ENCODE measurements around the gene HTT. TPM values are rescaled to one million over a fixed set of nuclear protein-coding genes. Genes with fewer than 3 reads are reported as not detected.

The HTT gene
- total and polyA plus RNA-seq, 4 experiments from 2014 or later, result 0.57 to 67.7 (median 33.5) TPM

DNA sequence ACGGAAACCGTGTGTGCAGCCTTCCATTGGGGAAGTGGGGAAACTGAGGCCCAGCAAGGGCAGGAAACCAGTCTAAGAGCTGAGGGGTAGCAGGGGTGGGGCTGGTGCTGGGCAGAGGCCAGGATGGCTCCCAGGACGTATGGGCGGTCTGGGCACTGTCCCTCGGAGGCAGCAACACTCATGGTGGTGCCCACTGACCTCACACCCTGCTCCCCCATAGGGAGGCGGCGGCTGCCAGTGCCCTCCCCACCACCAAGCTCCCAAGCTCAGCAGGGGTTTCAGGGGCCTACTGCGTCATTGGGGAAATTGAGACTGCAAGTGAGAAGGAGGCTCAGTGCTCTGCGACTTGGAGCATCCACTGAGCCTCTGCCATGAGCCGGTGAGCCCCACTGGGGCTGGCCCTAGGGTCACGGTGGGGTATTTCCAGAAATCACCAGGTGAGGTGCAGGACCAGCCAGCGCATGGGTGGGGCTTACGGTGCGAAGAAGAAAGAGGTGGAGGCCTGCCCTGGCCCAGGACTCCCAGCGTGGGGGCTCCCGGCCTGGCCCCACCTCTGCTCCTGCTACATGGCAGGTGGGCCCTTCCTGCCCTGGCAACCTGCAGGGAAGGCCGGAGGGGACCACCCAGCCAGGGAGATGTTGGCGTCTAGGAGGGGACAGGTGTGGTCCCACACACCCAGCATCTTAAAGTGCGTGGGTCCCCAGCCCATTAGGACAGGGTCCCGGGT lies 175.4 kb downstream of the HTT start:
- no peaks in the 10 kb centered on the region for H3K36me3 Mint-ChIP-seq
- H3K27me3 Mint-ChIP-seq, result no peaks in the 10 kb centered on the region
- peak overlapping the region in 2 of 7 donors; percentile 46 to 60 for H3K27ac Mint-ChIP-seq
- no peaks in the 10 kb centered on the region for H3K36me3 ChIP-seq (ENCODE audit: insufficient read depth, low read length)
- H3K27me3 ChIP-seq (ENCODE audit: insufficient read depth, low read length), result no peaks in the 10 kb centered on the region
- no peaks in the 10 kb centered on the region for H3K4me1 Mint-ChIP-seq
- DNase-seq, result no peak
- H3K4me3 Mint-ChIP-seq, result no peak overlapping the region
- H3K4me3 ChIP-seq (ENCODE audit: low read length in 2 of 2), result no peak overlapping the region
- no peaks in the 10 kb centered on the region for H3K9me3 ChIP-seq (ENCODE audit: control insufficient read depth in 1 of 2, low read length in 2 of 2)
- H3K9me3 Mint-ChIP-seq, result no peaks in the 10 kb centered on the region
- no peaks in the 10 kb centered on the region for H3K4me1 ChIP-seq (ENCODE audit: insufficient read depth, low read length)
- CTCF ChIA-PET (ENCODE audit: partially characterized antibody), result no interaction called here
- POLR2A ChIA-PET (ENCODE audit: partially characterized antibody), result no interaction called here
- no peak overlapping the region for H3K27ac ChIP-seq (ENCODE audit: low read depth, low read length)
- intact Hi-C loops (cut with micrococcal nuclease), result no loop called here

DNA sequence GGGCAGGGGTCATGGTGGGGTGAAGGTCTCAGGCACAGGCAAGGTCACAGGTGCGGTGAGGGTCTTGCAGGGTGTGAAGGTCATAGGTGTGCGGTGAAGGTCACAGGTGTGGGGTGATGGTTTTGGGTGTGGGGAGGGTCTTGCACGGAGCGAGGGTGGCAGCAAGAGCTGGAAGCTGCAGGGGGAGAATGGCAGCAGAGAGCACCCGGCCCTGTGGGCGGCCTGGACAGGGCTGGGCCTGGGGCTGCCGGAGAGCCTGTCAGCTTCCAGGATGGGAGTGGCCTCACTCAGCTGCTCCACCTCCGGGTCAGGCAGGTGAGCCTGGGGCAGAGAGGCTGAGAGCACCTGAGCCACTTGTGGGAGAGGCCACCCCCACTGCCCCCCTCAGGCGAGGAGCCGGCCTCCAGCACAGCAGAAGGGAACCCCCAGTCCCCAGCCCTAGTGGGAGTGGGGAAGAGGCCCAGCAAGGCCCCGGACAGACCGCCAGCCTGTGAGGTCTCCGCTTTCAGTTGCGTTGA lies 176.0 kb downstream of the HTT start:
- Mint-ChIP-seq H3K9me3 (no peaks in the 10 kb centered on the region), H3K36me3 (no peaks in the 10 kb centered on the region), H3K27me3 (no peaks in the 10 kb centered on the region), H3K4me1 (no peaks in the 10 kb centered on the region), H3K27ac (peak overlapping the region in 1 of 7 donors; percentile 46), H3K4me3 (no peak overlapping the region)
- Histone ChIP-seq H3K27ac (ENCODE audit: low read depth, low read length) (no peak overlapping the region), H3K9me3 (ENCODE audit: control insufficient read depth in 1 of 2, low read length in 2 of 2) (no peaks in the 10 kb centered on the region), H3K4me3 (ENCODE audit: low read length in 2 of 2) (no peak overlapping the region), H3K27me3 (ENCODE audit: insufficient read depth, low read length) (no peaks in the 10 kb centered on the region), H3K36me3 (ENCODE audit: insufficient read depth, low read length) (no peaks in the 10 kb centered on the region), H3K4me1 (ENCODE audit: insufficient read depth, low read length) (no peaks in the 10 kb centered on the region)
- intact Hi-C loops (cut with micrococcal nuclease), result no loop called here
- ChIA-PET POLR2A (ENCODE audit: partially characterized antibody) (no interaction called here), CTCF (ENCODE audit: partially characterized antibody) (no interaction called here)
- DNase-seq, result no peak

DNA sequence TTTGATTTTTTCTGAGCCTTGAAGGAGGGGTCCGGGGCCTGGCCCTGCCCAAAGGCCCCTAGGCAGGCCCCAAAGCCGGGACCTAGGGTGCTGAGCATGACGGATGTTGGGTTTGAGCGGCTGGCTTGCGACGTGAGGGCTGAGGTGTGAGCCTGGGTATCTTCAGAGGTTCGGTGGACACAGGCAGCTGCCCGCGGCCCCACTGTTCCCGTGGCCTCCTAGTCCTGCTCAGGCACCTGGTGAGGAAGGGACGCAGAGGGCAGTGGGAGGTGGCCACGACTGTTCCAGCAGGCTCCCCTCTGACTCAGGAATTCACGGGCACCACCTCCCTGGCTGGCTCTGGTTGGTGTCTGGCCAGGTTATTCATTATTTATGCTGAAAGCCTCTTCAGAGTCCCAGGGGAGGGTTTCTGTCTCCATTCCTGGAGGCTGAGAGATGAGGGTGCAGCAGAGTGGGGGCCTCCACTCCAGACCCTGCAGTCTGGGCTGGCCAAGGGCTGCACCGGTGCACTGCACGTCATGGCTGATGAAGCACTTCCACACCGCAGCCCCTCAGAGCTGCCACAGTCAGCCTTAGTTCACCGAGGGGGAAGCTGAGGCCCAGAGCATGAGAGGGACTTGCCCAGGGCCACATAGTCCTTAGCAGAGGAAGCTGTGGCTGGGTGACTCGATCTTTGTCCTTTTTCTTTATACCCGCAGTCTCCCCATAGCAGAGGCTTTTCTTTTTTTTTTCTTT lies 176.6 kb downstream of the HTT start:
- CTCF ChIA-PET (ENCODE audit: partially characterized antibody), result no interaction called here
- Mint-ChIP-seq H3K27me3 (no peaks in the 10 kb centered on the region), H3K9me3 (no peaks in the 10 kb centered on the region), H3K4me1 (no peaks in the 10 kb centered on the region), H3K27ac (no peak overlapping the region), H3K36me3 (peaks cover 0 to 2% of the 10 kb centered on the region in 2 donors), H3K4me3 (no peak overlapping the region)
- no peak overlapping the region for H3K4me3 ChIP-seq (ENCODE audit: low read length in 2 of 2)
- H3K4me1 ChIP-seq (ENCODE audit: insufficient read depth, low read length), result no peaks in the 10 kb centered on the region
- DNase-seq, result no peak
- no peaks in the 10 kb centered on the region for H3K9me3 ChIP-seq (ENCODE audit: control insufficient read depth in 1 of 2, low read length in 2 of 2)
- POLR2A ChIA-PET (ENCODE audit: partially characterized antibody), result no interaction called here
- intact Hi-C loops (cut with micrococcal nuclease), result no loop called here
- no peaks in the 10 kb centered on the region for H3K36me3 ChIP-seq (ENCODE audit: insufficient read depth, low read length)
- no peak overlapping the region for H3K27ac ChIP-seq (ENCODE audit: low read depth, low read length)
- H3K27me3 ChIP-seq (ENCODE audit: insufficient read depth, low read length), result no peaks in the 10 kb centered on the region

DNA sequence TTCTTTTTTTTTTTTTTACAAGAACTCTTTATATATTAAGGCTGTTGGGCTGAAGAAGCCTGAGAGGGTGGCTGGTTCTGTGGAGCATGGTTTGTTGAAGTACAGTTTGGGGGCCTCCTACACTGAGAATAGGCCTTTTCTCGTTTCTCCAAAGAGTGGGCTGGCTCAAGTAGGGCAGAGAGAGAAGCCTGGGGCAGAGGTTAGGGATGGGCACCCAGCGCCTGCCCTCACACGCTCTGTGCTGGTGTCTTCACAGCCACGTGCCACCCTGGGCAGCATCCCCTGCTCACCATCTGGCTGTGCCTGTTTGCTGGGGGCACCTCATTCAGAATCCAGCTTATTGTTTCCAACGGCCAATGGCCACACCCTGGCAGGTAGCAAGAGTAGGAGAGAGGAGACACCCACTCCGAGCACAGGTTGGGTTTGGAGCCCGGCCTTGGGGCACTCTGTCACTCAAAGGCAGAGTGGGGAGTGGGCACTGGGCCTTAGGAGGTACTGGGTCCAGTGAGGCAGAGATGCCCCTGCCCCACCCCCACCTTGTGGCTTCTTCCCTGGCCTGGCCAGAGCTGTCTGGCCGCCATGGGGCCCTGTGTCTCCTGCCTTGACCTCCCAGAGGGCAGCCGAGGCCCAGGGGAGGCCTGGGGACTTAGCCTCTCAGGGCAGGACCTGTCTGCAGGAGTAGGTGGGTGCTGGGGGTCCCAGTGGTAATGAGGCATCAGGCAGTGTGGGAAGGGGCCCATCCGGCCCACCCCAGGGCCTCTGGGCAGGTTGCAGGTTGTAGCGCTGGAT lies 177.4 kb downstream of the HTT start:
- Mint-ChIP-seq H3K27me3 (no peaks in the 10 kb centered on the region), H3K36me3 (peaks cover 0 to 8% of the 10 kb centered on the region in 2 donors), H3K9me3 (no peaks in the 10 kb centered on the region), H3K27ac (no peak overlapping the region), H3K4me1 (no peaks in the 10 kb centered on the region), H3K4me3 (no peak overlapping the region)
- DNase-seq, result no peak
- no peaks in the 10 kb centered on the region for H3K4me1 ChIP-seq (ENCODE audit: insufficient read depth, low read length)
- H3K4me3 ChIP-seq (ENCODE audit: low read length in 2 of 2), result no peak overlapping the region
- ChIA-PET POLR2A (ENCODE audit: partially characterized antibody) (no interaction called here), CTCF (ENCODE audit: partially characterized antibody) (no interaction called here)
- intact Hi-C loops (cut with micrococcal nuclease), result no loop called here
- no peaks in the 10 kb centered on the region for H3K27me3 ChIP-seq (ENCODE audit: insufficient read depth, low read length)
- H3K36me3 ChIP-seq (ENCODE audit: insufficient read depth, low read length), result no peaks in the 10 kb centered on the region
- no peaks in the 10 kb centered on the region for H3K9me3 ChIP-seq (ENCODE audit: control insufficient read depth in 1 of 2, low read length in 2 of 2)
- no peak overlapping the region for H3K27ac ChIP-seq (ENCODE audit: low read depth, low read length)

DNA sequence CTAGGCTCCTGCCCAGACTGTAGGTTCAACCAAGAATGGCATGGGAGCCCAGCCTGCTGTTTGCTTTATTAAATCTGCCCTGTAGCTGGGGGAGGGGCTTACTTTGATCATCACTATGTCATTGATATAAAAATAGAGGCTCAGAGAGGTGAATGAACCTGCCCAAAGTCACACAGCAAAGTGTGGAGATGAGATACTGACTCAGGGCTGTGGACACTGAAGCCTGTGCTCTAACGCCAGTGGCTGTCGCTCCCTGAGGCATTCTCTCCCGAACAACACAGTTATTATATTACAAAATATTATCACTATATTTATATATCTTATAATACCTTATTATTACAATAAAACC lies 178.0 kb downstream of the HTT start:
- intact Hi-C loops (cut with micrococcal nuclease), result no loop called here
- Histone ChIP-seq H3K9me3 (ENCODE audit: control insufficient read depth in 1 of 2, low read length in 2 of 2) (no peaks in the 10 kb centered on the region), H3K4me1 (ENCODE audit: insufficient read depth, low read length) (no peaks in the 10 kb centered on the region), H3K4me3 (ENCODE audit: low read length in 2 of 2) (no peak overlapping the region), H3K27ac (ENCODE audit: low read depth, low read length) (no peak overlapping the region), H3K27me3 (ENCODE audit: insufficient read depth, low read length) (no peaks in the 10 kb centered on the region), H3K36me3 (ENCODE audit: insufficient read depth, low read length) (no peaks in the 10 kb centered on the region)
- Mint-ChIP-seq H3K4me3 (no peak overlapping the region), H3K27ac (no peak overlapping the region), H3K9me3 (no peaks in the 10 kb centered on the region), H3K36me3 (peaks cover 0 to 8% of the 10 kb centered on the region in 2 donors), H3K4me1 (no peaks in the 10 kb centered on the region), H3K27me3 (no peaks in the 10 kb centered on the region)
- POLR2A ChIA-PET (ENCODE audit: partially characterized antibody), result no interaction called here
- CTCF ChIA-PET (ENCODE audit: partially characterized antibody), result no interaction called here
- DNase-seq, result no peak

- H3K4me3 Mint-ChIP-seq, result no peak overlapping the region
- no peak overlapping the region for H3K27ac Mint-ChIP-seq
- no peaks in the 10 kb centered on the region for H3K27me3 ChIP-seq (ENCODE audit: insufficient read depth, low read length)
- no peaks in the 10 kb centered on the region for H3K27me3 Mint-ChIP-seq
- intact Hi-C loops (cut with micrococcal nuclease), result no loop called here
- ChIA-PET POLR2A (ENCODE audit: partially characterized antibody) (no interaction called here), CTCF (ENCODE audit: partially characterized antibody) (no interaction called here)
- H3K9me3 Mint-ChIP-seq, result no peaks in the 10 kb centered on the region
- DNase-seq, result no peak
- no peak overlapping the region for H3K27ac ChIP-seq (ENCODE audit: low read depth, low read length)
- no peaks in the 10 kb centered on the region for H3K36me3 ChIP-seq (ENCODE audit: insufficient read depth, low read length)
- no peaks in the 10 kb centered on the region for H3K4me1 ChIP-seq (ENCODE audit: insufficient read depth, low read length)
- H3K4me3 ChIP-seq (ENCODE audit: low read length in 2 of 2), result no peak overlapping the region
- H3K4me1 Mint-ChIP-seq, result no peaks in the 10 kb centered on the region
- H3K9me3 ChIP-seq (ENCODE audit: control insufficient read depth in 1 of 2, low read length in 2 of 2), result no peaks in the 10 kb centered on the region
- H3K36me3 Mint-ChIP-seq, result peaks cover 0 to 8% of the 10 kb centered on the region in 2 donors
Measured at GRCh38 chr4:3252831-3253641, 178.6 kb downstream of the HTT start.

DNA sequence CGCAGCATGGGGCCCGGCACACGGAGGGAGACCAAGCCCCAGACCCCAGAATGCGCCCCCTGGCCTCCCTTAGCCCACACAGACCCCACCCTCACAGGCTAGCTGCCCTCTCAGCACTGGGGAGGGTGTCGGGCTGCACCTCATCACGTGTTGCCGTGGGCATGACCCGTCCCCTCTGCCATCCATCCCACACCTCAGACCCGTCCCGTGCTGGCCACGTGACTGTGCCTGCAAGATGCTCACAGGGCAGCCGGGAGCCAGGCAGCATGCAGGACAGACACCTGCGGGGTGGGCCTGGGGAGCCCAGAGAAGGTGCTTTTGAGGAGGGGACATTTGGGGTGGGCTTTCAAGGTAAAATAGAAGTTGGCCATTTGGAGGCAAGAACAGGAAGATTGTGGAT lies 179.3 kb downstream of the HTT start:
- Histone ChIP-seq H3K4me1 (ENCODE audit: insufficient read depth, low read length) (no peaks in the 10 kb centered on the region), H3K9me3 (ENCODE audit: control insufficient read depth in 1 of 2, low read length in 2 of 2) (no peaks in the 10 kb centered on the region), H3K36me3 (ENCODE audit: insufficient read depth, low read length) (no peaks in the 10 kb centered on the region), H3K27me3 (ENCODE audit: insufficient read depth, low read length) (no peaks in the 10 kb centered on the region), H3K27ac (ENCODE audit: low read depth, low read length) (no peak overlapping the region), H3K4me3 (ENCODE audit: low read length in 2 of 2) (no peak overlapping the region)
- H3K27ac Mint-ChIP-seq, result peak overlapping the region in 1 of 7 donors; percentile 53
- H3K4me3 Mint-ChIP-seq, result no peak overlapping the region
- no peaks in the 10 kb centered on the region for H3K27me3 Mint-ChIP-seq
- ChIA-PET POLR2A (ENCODE audit: partially characterized antibody) (no interaction called here), CTCF (ENCODE audit: partially characterized antibody) (no interaction called here)
- H3K36me3 Mint-ChIP-seq, result peaks cover 0 to 8% of the 10 kb centered on the region in 2 donors
- no peaks in the 10 kb centered on the region for H3K4me1 Mint-ChIP-seq
- no peaks in the 10 kb centered on the region for H3K9me3 Mint-ChIP-seq
- no peak for DNase-seq
- intact Hi-C loops (cut with micrococcal nuclease), result no loop called here

Data from CD4-positive, alpha-beta memory T cell (primary cell).